Right lobe of liver (tissue), 4 donors: ENCODE results near the gene ADAMTSL2.

ENCODE experiments used
- POLR2A ChIP-seq: fragments of 450-650 bp; IDR thresholded peaks from one replicate; pipeline ENCODE4 v1.6.1; 2017; ENCODE audit warnings: antibody characterized with exemption, mild to moderate bottlenecking
- TF ChIP-seq, protein P1 (sequence below), 4 donors: fragments of 200-600 bp in 3 of 4; fragments of 450-650 bp in 1 of 4; IDR thresholded peaks; one replicate each; pipeline versions ENCODE4 v1.5.1 to v1.8.0; 2016 to 2022; ENCODE audit warnings: antibody characterized with exemption in 4 of 4, mild to moderate bottlenecking in 2 of 4
- donor health status: DM: no; HTN: no; CAD: no.
- donor health status: DM: no; HTN: no; CAD: no.
- donor health status: DM: no; HTN: yes; CAD: no.

GRCh38 chr9:133601746-133602145 is 67.2 kb downstream of the ADAMTSL2 start:
- TF ChIP-seq, protein P1, sequence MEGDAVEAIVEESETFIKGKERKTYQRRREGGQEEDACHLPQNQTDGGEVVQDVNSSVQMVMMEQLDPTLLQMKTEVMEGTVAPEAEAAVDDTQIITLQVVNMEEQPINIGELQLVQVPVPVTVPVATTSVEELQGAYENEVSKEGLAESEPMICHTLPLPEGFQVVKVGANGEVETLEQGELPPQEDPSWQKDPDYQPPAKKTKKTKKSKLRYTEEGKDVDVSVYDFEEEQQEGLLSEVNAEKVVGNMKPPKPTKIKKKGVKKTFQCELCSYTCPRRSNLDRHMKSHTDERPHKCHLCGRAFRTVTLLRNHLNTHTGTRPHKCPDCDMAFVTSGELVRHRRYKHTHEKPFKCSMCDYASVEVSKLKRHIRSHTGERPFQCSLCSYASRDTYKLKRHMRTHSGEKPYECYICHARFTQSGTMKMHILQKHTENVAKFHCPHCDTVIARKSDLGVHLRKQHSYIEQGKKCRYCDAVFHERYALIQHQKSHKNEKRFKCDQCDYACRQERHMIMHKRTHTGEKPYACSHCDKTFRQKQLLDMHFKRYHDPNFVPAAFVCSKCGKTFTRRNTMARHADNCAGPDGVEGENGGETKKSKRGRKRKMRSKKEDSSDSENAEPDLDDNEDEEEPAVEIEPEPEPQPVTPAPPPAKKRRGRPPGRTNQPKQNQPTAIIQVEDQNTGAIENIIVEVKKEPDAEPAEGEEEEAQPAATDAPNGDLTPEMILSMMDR (IDR thresholded peaks at IDR 0.05), result no peak
- no peak for TF ChIP-seq POLR2A
